GM18507 (cell line): Measurements from ENCODE around the gene ZDHHC16.

Experiments
- DNase-seq: peaks from one replicate; pipeline ENCODE4 v3.0.0; 2011; ENCODE audit warnings: low read depth; ENCODE audit not compliant: insufficient read length; ENCODE audit errors: extremely low spot score
- FAIRE-seq: peaks from 2 replicates; lab custom pipeline; 2011; peaks lifted over from hg19 to GRCh38; lab: Jason Lieb, UNC

ZDHHC16 gene

GRCh38 chr10:97428572-97428981 is 17.4 kb upstream of the ZDHHC16 start:
- FAIRE-seq (no peak), DNase-seq (no peak)

GRCh38 chr10:97434055-97434454 is 11.9 kb upstream of the ZDHHC16 start:
- DNase-seq: no peak
- FAIRE-seq: no peak

- FAIRE-seq (no peak), DNase-seq (no peak)
Measured at GRCh38 chr10:97434557-97434956, 11.4 kb upstream of the ZDHHC16 start.

- FAIRE-seq: no peak
- DNase-seq: no peak
Measured at GRCh38 chr10:97435211-97435610, 10.8 kb upstream of the ZDHHC16 start.

GRCh38 chr10:97442277-97442676 is 3.7 kb upstream of the ZDHHC16 start:
- DNase-seq: no peak
- FAIRE-seq: no peak

GRCh38 chr10:97444212-97444611 is 1.8 kb upstream of the ZDHHC16 start:
- DNase-seq (no peak), FAIRE-seq (no peak)

GRCh38 chr10:97445357-97445721 is 636 bp upstream of the ZDHHC16 start:
- no peak for FAIRE-seq
- DNase-seq: no peak

- FAIRE-seq (no peak), DNase-seq (no peak)
Measured at GRCh38 chr10:97450828-97451227, 4.9 kb downstream of the ZDHHC16 start.

- FAIRE-seq: no peak
- DNase-seq: no peak
Measured at GRCh38 chr10:97451605-97452004, 5.6 kb downstream of the ZDHHC16 start.

GRCh38 chr10:97452352-97452751 is 6.4 kb downstream of the ZDHHC16 start:
- FAIRE-seq: no peak
- DNase-seq: no peak

- no peak for FAIRE-seq
- no peak for DNase-seq
Measured at GRCh38 chr10:97454330-97455036, 8.5 kb downstream of the ZDHHC16 start.

- FAIRE-seq (no peak), DNase-seq (no peak)
Measured at GRCh38 chr10:97456034-97456685, 10.2 kb downstream of the ZDHHC16 start.

GRCh38 chr10:97456686-97457065 is 10.7 kb downstream of the ZDHHC16 start:
- no peak for DNase-seq
- no peak for FAIRE-seq

GRCh38 chr10:97459111-97459510 is 13.1 kb downstream of the ZDHHC16 start:
- DNase-seq (no peak), FAIRE-seq (no peak)

GRCh38 chr10:97459933-97460332 is 14.0 kb downstream of the ZDHHC16 start:
- DNase-seq: no peak
- FAIRE-seq: no peak

GRCh38 chr10:97462309-97462708 is 16.3 kb downstream of the ZDHHC16 start:
- FAIRE-seq (no peak), DNase-seq (no peak)

- DNase-seq (no peak), FAIRE-seq (peak; percentile 62)
Measured at GRCh38 chr10:97463363-97464132, 17.6 kb downstream of the ZDHHC16 start.

GRCh38 chr10:97464226-97464625 is 18.3 kb downstream of the ZDHHC16 start:
- FAIRE-seq: no peak
- no peak for DNase-seq

GRCh38 chr10:97465982-97466381 is 20.0 kb downstream of the ZDHHC16 start:
- FAIRE-seq: no peak

GRCh38 chr10:97466755-97467154 is 20.8 kb downstream of the ZDHHC16 start:
- DNase-seq: no peak
- FAIRE-seq: no peak

More at GRCh38 chr10:97465982-97466381, 20.0 kb downstream of the ZDHHC16 start:
- DNase-seq: no peak

GRCh38 chr10:97468162-97468561 is 22.2 kb downstream of the ZDHHC16 start:
- no peak for FAIRE-seq

More at GRCh38 chr10:97468162-97468561, 22.2 kb downstream of the ZDHHC16 start:
- DNase-seq: no peak
